ENCODE results near the gene NXPE3. TPM values are rescaled to one million over a fixed set of nuclear protein-coding genes. Genes with fewer than 3 reads are reported as not detected.
"Not testable (repeated sequence)": the region's sequence is repeated elsewhere in the genome, so short reads cannot be mapped to it uniquely, and the experiment has no call there.

NXPE3 gene
- total RNA-seq, 2 donors from 2014 or later: 17.3 to 21.4 TPM

- Mint-ChIP-seq H3K27ac (peak overlapping the region; percentile 99 to 100), H3K36me3 (peaks cover 62 to 63% of the 10 kb centered on the region in 2 donors), H3K9me3 (no peaks in the 10 kb centered on the region)
- DNase-seq (ENCODE audit: low spot score in 2 of 2) (no peak), ATAC-seq (no peak)
Observed at GRCh38 chr3:101851850-101852714, 73.1 kb downstream of the NXPE3 start.

GRCh38 chr3:101852983-101853840, 74.2 kb downstream of the NXPE3 start:
- Mint-ChIP-seq H3K9me3 (no peaks in the 10 kb centered on the region), H3K36me3 (peaks cover 70 to 72% of the 10 kb centered on the region in 2 donors), H3K27ac (peak overlapping the region; percentile 33 to 63)
- DNase-seq (ENCODE audit: low spot score in 2 of 2): no peak
- no peak for ATAC-seq

- Mint-ChIP-seq H3K9me3 (no peaks in the 10 kb centered on the region), H3K27ac (no peak overlapping the region), H3K36me3 (peaks cover 78 to 80% of the 10 kb centered on the region in 2 donors)
- no peak for ATAC-seq
- no peak for DNase-seq (ENCODE audit: low spot score in 2 of 2)
Observed at GRCh38 chr3:101853982-101854381, 75.0 kb downstream of the NXPE3 start.

GRCh38 chr3:101854608-101855304, 75.7 kb downstream of the NXPE3 start:
- Mint-ChIP-seq H3K36me3 (peaks cover 81 to 86% of the 10 kb centered on the region in 2 donors), H3K27ac (peak overlapping the region; percentile 3 to 94), H3K9me3 (no peaks in the 10 kb centered on the region)
- ATAC-seq (no peak), DNase-seq (ENCODE audit: low spot score in 2 of 2) (no peak)

GRCh38 chr3:101857301-101857741, 78.3 kb downstream of the NXPE3 start:
- DNase-seq (ENCODE audit: low spot score in 2 of 2): no peak
- Mint-ChIP-seq H3K27ac (no peak overlapping the region), H3K36me3 (peaks cover 62 to 80% of the 10 kb centered on the region in 2 donors), H3K9me3 (no peaks in the 10 kb centered on the region)
- ATAC-seq: no peak

GRCh38 chr3:101858464-101859030, 79.5 kb downstream of the NXPE3 start:
- ATAC-seq (no peak), DNase-seq (ENCODE audit: low spot score in 2 of 2) (no peak)
- Mint-ChIP-seq H3K36me3 (peaks cover 50 to 73% of the 10 kb centered on the region in 2 donors), H3K9me3 (no peaks in the 10 kb centered on the region), H3K27ac (no peak overlapping the region)

GRCh38 chr3:101859882-101860448, 81.0 kb downstream of the NXPE3 start:
- H3K27ac Mint-ChIP-seq: no peak overlapping the region
- ATAC-seq: no peak
- H3K9me3 Mint-ChIP-seq: no peaks in the 10 kb centered on the region
- DNase-seq (ENCODE audit: low spot score in 2 of 2): no peak
- peaks cover 36 to 59% of the 10 kb centered on the region in 2 donors for H3K36me3 Mint-ChIP-seq

GRCh38 chr3:101861212-101861788, 82.3 kb downstream of the NXPE3 start:
- Mint-ChIP-seq H3K9me3 (no peaks in the 10 kb centered on the region), H3K27ac (no peak overlapping the region), H3K36me3 (peaks cover 26 to 48% of the 10 kb centered on the region in 2 donors)
- peak; percentile 53 to 62 for ATAC-seq
- no peak for DNase-seq (ENCODE audit: low spot score in 2 of 2)

- peaks cover 26 to 46% of the 10 kb centered on the region in 2 donors for H3K36me3 Mint-ChIP-seq
- H3K27ac Mint-ChIP-seq: no peak overlapping the region
- DNase-seq (ENCODE audit: low spot score in 2 of 2) (no peak), ATAC-seq (no peak)
- H3K9me3 Mint-ChIP-seq: no peaks in the 10 kb centered on the region
Observed at GRCh38 chr3:101861789-101862415, 82.9 kb downstream of the NXPE3 start.

GRCh38 chr3:101862416-101863165, 83.6 kb downstream of the NXPE3 start:
- Mint-ChIP-seq H3K36me3 (peaks cover 20 to 39% of the 10 kb centered on the region in 2 donors), H3K9me3 (no peaks in the 10 kb centered on the region), H3K27ac (no peak overlapping the region)
- DNase-seq (ENCODE audit: low spot score in 2 of 2): no peak
- ATAC-seq: peak; percentile 35 to 39

GRCh38 chr3:101864926-101865325, 85.9 kb downstream of the NXPE3 start:
- H3K36me3 Mint-ChIP-seq: peaks cover 7 to 18% of the 10 kb centered on the region in 2 donors
- not testable (repeated sequence) for H3K9me3 Mint-ChIP-seq; H3K27ac Mint-ChIP-seq; ATAC-seq; DNase-seq (ENCODE audit: low spot score in 2 of 2)

- Mint-ChIP-seq H3K27ac (no peak overlapping the region), H3K9me3 (no peaks in the 10 kb centered on the region), H3K36me3 (peaks cover 7 to 14% of the 10 kb centered on the region in 2 donors)
- ATAC-seq (no peak), DNase-seq (ENCODE audit: low spot score in 2 of 2) (no peak)
Observed at GRCh38 chr3:101865751-101866509, 86.9 kb downstream of the NXPE3 start.

GRCh38 chr3:101867511-101867910, 88.5 kb downstream of the NXPE3 start:
- Mint-ChIP-seq H3K36me3 (peaks cover 0 to 4% of the 10 kb centered on the region in 2 donors), H3K9me3 (no peaks in the 10 kb centered on the region), H3K27ac (no peak overlapping the region)
- DNase-seq (ENCODE audit: low spot score in 2 of 2) (no peak), ATAC-seq (no peak)

GRCh38 chr3:101867996-101868395, 89.0 kb downstream of the NXPE3 start:
- no peak overlapping the region for H3K27ac Mint-ChIP-seq
- H3K36me3 Mint-ChIP-seq: no peaks in the 10 kb centered on the region
- DNase-seq (ENCODE audit: low spot score in 2 of 2) (no peak), ATAC-seq (no peak)
- H3K9me3 Mint-ChIP-seq: no peaks in the 10 kb centered on the region

Data from activated naive CD4-positive, alpha-beta T cell treated with anti-CD3 and anti-CD28 coated beads, Interleukin-2, amount 50 U/mL, for 72 hours (primary cell).